Endothelial cell of umbilical vein (primary cell): ENCODE data around the gene HPS4.

Experiments used
- CTCF ChIP-seq, 2 donors: IDR thresholded peaks; 1 replicate in 1 of 2; 2 replicates in 1 of 2; pipeline ENCODE4 v1.5.1; 2011; ENCODE audit warnings: low read length in 2 of 2, mild to moderate bottlenecking in 2 of 2, moderate library complexity in 2 of 2, control low read depth in 1 of 2, inconsistent platforms in 1 of 2, low read depth in 1 of 2; ENCODE audit not compliant: insufficient read depth in 1 of 2; ENCODE audit errors: extremely low read depth in 1 of 2
- GATA2 ChIP-seq: IDR thresholded peaks from 2 replicates; pipeline ENCODE4 v1.7.0; 2011; ENCODE audit warnings: low read depth, mild to moderate bottlenecking, moderate library complexity, mixed read lengths, low read length; ENCODE audit not compliant: insufficient read length, insufficient read depth
- MYC ChIP-seq: IDR thresholded peaks from one replicate; pipeline ENCODE4 v1.6.1; 2011; ENCODE audit warnings: mild to moderate bottlenecking, low read depth, low read length
- POLR2A ChIP-seq: IDR thresholded peaks from 2 replicates; pipeline ENCODE4 v1.6.1; 2012; ENCODE audit warnings: low read depth, mild to moderate bottlenecking, control low read depth, low read length

GRCh38 chr22:26414347-26414746, 69.2 kb downstream of the HPS4 start:
- TF ChIP-seq POLR2A (no peak), CTCF (IDR thresholded peaks at IDR 0.05; ENCODE audit: extremely low read depth in 1 of 2, insufficient read depth in 1 of 2, low read depth in 1 of 2, low read length in 2 of 2) (no peak), GATA2 (no peak), MYC (no peak)
